A549 (cell line): ENCODE data around the gene LRP5. TPM values are rescaled to one million over a fixed set of nuclear protein-coding genes. Genes with fewer than 3 reads are reported as not detected.

Experiments used
- polyA plus RNA-seq, 4 experiments: library from polyadenylated mRNA; depleted of rRNA in 3 of 4; stranded (reverse); fragments of >200 nt; fragmentation: RNase III in 1 of 4; extraction: RNeasy Plus Mini Kit Qiagen cat#74134 plus additional on column Dnase treatment in 1 of 4; gene quantifications; 2 replicates in 3 of 4; 3 replicates in 1 of 4; pipeline ENCODE4 v1.2.3, GENCODE V29; 2011 to 2017
- small RNA-seq, 6 experiments: library from RNA; depleted of rRNA; stranded (forward); fragments of <200 nt; gene quantifications; one replicate each; pipeline ENCODE3, GENCODE V24; 2012

Gene LRP5
- polyA plus RNA-seq, 2 of the 4 experiments (the other 2 are of a cell fraction), result 10.9 to 32.3 TPM

Small RNA genes within 50 kb of the gene (small RNA-seq; reads per million reads assigned to genes)
- 0 reads per million in 6 experiments for gene NDUFA3P2

Other genes starting within 250 kb of the LRP5 start
- gene CHKA, start 191.2 kb upstream of the LRP5 start, polyA plus RNA-seq (2011; rRNA removed), result 19.4 and 21.7 TPM in 2 replicates
- gene CHKA, start 191.2 kb upstream of the LRP5 start, polyA plus RNA-seq (2017; fragmentation: RNase III; extraction: RNeasy Plus Mini Kit Qiagen cat#74134 plus additional on column Dnase treatment), result 11.1 to 15.9 TPM (median 14.2 TPM) in 3 replicates
- gene KMT5B, start 99.3 kb upstream of the LRP5 start, polyA plus RNA-seq (2011; rRNA removed), result 25.6 and 27.1 TPM in 2 replicates
- gene KMT5B, start 99.3 kb upstream of the LRP5 start, polyA plus RNA-seq (2017; fragmentation: RNase III; extraction: RNeasy Plus Mini Kit Qiagen cat#74134 plus additional on column Dnase treatment), result 15.2 to 17.9 TPM (median 17.4 TPM) in 3 replicates
- gene C11orf24, start 40.6 kb upstream of the LRP5 start, polyA plus RNA-seq (2011; rRNA removed), result 29.4 and 30.6 TPM in 2 replicates
- gene C11orf24, start 40.6 kb upstream of the LRP5 start, polyA plus RNA-seq (2017; fragmentation: RNase III; extraction: RNeasy Plus Mini Kit Qiagen cat#74134 plus additional on column Dnase treatment), result 43.8 to 47.8 TPM (median 44.0 TPM) in 3 replicates
- 114 and 123 TPM in 2 replicates for gene PPP6R3, start 148.2 kb downstream of the LRP5 start, polyA plus RNA-seq (2011; rRNA removed)
- 69.7 to 73.9 TPM (median 73.3 TPM) in 3 replicates for gene PPP6R3, start 148.2 kb downstream of the LRP5 start, polyA plus RNA-seq (2017; fragmentation: RNase III; extraction: RNeasy Plus Mini Kit Qiagen cat#74134 plus additional on column Dnase treatment)